ENCODE results near the gene INTS15. TPM values are rescaled to one million over a fixed set of nuclear protein-coding genes. Genes with fewer than 3 reads are reported as not detected.

Gene INTS15
- total RNA-seq, 4 donors from 2014 or later, result 21.3 to 34.5 (median 29.7) TPM

GRCh38 chr7:6654842-6655610, 65.2 kb downstream of the INTS15 start:
- no peak for TF ChIP-seq POLR2A (IDR thresholded peaks at IDR 0.05)
- TF ChIP-seq, protein P1, sequence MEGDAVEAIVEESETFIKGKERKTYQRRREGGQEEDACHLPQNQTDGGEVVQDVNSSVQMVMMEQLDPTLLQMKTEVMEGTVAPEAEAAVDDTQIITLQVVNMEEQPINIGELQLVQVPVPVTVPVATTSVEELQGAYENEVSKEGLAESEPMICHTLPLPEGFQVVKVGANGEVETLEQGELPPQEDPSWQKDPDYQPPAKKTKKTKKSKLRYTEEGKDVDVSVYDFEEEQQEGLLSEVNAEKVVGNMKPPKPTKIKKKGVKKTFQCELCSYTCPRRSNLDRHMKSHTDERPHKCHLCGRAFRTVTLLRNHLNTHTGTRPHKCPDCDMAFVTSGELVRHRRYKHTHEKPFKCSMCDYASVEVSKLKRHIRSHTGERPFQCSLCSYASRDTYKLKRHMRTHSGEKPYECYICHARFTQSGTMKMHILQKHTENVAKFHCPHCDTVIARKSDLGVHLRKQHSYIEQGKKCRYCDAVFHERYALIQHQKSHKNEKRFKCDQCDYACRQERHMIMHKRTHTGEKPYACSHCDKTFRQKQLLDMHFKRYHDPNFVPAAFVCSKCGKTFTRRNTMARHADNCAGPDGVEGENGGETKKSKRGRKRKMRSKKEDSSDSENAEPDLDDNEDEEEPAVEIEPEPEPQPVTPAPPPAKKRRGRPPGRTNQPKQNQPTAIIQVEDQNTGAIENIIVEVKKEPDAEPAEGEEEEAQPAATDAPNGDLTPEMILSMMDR (IDR thresholded peaks at IDR 0.05), result no peak
- H3K4me3 ChIP-seq (ENCODE audit: low read depth, poor library complexity, severe bottlenecking), result no peak overlapping the region
- DNase-seq (ENCODE audit: low spot score in 2 of 2), result peak in 1 of 2 donors; percentile 74
- WGBS, 2 donors, result 91 to 95% methylated on average over 48 of the region's 48 CpGs
- intact Hi-C loops (cut with DNase I; ENCODE audit: low total_unique reads), result no loop called here

DNA sequence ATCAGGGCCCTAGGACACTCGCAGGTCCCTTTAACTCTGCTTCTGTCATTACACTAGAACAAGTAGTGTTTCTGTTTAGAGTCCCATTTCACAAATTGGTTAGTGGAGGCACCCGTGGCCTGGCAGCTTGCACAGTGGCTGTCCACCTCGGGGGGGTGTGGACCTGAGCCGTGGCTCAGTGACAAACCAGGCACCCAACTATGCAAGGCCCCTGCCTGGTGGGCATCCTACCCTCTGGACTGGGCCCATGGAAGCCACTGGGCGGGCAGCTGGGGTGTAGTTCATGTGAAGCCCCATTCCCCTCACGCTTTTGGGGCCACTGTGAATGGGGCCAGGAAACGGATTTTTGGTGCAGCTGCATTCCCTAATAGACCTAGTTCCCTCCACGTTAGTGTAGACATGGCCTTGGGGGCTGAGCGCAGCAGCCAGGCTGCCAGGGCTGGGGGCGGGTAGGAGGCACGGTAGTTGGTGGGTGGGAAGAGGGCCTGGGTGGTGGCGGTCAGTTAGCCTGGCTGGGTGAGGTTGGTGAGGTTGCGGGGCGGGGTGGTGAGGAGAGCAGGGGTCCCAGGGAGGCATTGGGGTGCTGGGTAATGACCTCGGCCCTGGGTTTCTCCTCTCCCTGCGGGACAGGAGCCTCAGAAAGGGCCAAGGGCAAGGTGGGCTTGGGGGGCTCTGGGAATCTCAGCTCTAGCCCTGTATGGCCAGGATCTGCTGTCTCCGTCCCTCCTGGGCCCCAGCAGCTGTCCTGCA, 66.0 kb downstream of the INTS15 start:
- 92 to 93% methylated on average over 17 of the region's 17 CpGs for WGBS, 2 donors
- DNase-seq (ENCODE audit: low spot score in 2 of 2), result peak in 1 of 2 donors; percentile 78
- TF ChIP-seq POLR2A (IDR thresholded peaks at IDR 0.05), result no peak
- TF ChIP-seq, protein P1 (IDR thresholded peaks at IDR 0.05), result no peak
- H3K4me3 ChIP-seq (ENCODE audit: low read depth, poor library complexity, severe bottlenecking), result no peak overlapping the region
- intact Hi-C loops (cut with DNase I; ENCODE audit: low total_unique reads), result no loop called here

- H3K4me3 ChIP-seq (ENCODE audit: low read depth, poor library complexity, severe bottlenecking), result no peak overlapping the region
- intact Hi-C loops (cut with DNase I; ENCODE audit: low total_unique reads), result no loop called here
- TF ChIP-seq, protein P1 (IDR thresholded peaks at IDR 0.05), result no peak
- TF ChIP-seq POLR2A (IDR thresholded peaks at IDR 0.05), result no peak
- DNase-seq (ENCODE audit: low spot score in 2 of 2), result peak in 1 of 2 donors; percentile 82
- WGBS, 2 donors, result 96 to 97% methylated on average over 9 of the region's 9 CpGs
These were observed 66.6 kb downstream of the INTS15 start for GRCh38 chr7:6656413-6656812.

Other genes starting within 250 kb of the INTS15 start
- 10 to 100 TPM; 18.7 to 38.6 (median 24.3) TPM for gene FAM220A, start 241.1 kb upstream of the INTS15 start, total RNA-seq
- 100 to 1,000 TPM; 154 to 428 (median 255) TPM for gene RAC1, start 215.5 kb upstream of the INTS15 start, total RNA-seq
- 10 to 100 TPM; 26.1 to 35.9 (median 27.5) TPM for gene DAGLB, start 142.1 kb upstream of the INTS15 start, total RNA-seq
- 10 to 100 TPM; 44.8 to 64.3 (median 57.5) TPM for gene KDELR2, start 105.9 kb upstream of the INTS15 start, total RNA-seq
- 1 to 10 TPM in 1 of 4 donors, under 1 TPM in 3; 0.49 to 2.2 (median 0.64) TPM for gene GRID2IP, start 38.6 kb upstream of the INTS15 start, total RNA-seq
- 10 to 100 TPM; 18.4 to 30.7 (median 23.3) TPM for gene ZDHHC4, start 12.6 kb upstream of the INTS15 start, total RNA-seq
- gene ZNF853, start 25.6 kb downstream of the INTS15 start, total RNA-seq, result 1 to 10 TPM; 4.6 to 7.7 (median 5.9) TPM
- 10 to 100 TPM; 30.6 to 63.6 (median 35.6) TPM for gene ZNF316, start 47.3 kb downstream of the INTS15 start, total RNA-seq
- 10 to 100 TPM; 19.7 to 40.8 (median 23.8) TPM for gene ZNF12, start 116.9 kb downstream of the INTS15 start, total RNA-seq
- 1 to 10 TPM in 1 of 4 donors, not detected in 3; 1.3 TPM for gene RSPH10B2, start 164.1 kb downstream of the INTS15 start, total RNA-seq
- 10 to 100 TPM; 20.0 to 84.7 (median 27.3) TPM for gene CCZ1B, start 236.3 kb downstream of the INTS15 start, total RNA-seq